ENCODE measurements around the gene AGMO. TPM values are rescaled to one million over a fixed set of nuclear protein-coding genes. Genes with fewer than 3 reads are reported as not detected.

Gene AGMO
- polyA plus RNA-seq, 1 donor from 2014 or later: not detected

DNA sequence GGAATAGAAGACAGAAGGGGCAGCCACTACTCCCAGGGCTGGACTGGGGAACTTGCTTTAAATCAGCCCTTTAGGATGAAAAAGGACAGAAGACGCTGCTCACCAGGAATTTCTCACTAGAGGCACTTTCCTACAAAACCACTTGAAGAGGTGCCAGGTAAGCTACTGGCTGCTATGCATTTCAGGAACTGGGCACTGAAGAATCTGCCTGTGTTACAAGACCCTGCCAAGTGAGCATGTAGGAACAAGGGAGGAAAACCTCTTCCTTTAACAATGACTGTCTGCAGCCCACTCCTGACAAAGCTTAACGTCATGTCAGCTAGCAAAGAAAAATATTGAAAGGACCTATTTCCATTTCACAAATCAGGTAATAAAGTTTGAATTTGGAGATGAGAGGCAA, 5.8 kb upstream of the AGMO start:
- H3K36me3 ChIP-seq (ENCODE audit: insufficient read depth, low read length): no peaks in the 10 kb centered on the region
- H3K4me2 ChIP-seq (ENCODE audit: low read length): no peak overlapping the region
- H3K9ac ChIP-seq (ENCODE audit: low read length): no peak overlapping the region
- H2AFZ ChIP-seq (ENCODE audit: low read depth, low read length): no peak overlapping the region
- peaks cover 4% of the 10 kb centered on the region for H3K9me3 ChIP-seq (ENCODE audit: low read length)
- no peak for TF ChIP-seq TAF1 (IDR thresholded peaks at IDR 0.05; ENCODE audit: low read depth)
- TF ChIP-seq, protein P1, sequence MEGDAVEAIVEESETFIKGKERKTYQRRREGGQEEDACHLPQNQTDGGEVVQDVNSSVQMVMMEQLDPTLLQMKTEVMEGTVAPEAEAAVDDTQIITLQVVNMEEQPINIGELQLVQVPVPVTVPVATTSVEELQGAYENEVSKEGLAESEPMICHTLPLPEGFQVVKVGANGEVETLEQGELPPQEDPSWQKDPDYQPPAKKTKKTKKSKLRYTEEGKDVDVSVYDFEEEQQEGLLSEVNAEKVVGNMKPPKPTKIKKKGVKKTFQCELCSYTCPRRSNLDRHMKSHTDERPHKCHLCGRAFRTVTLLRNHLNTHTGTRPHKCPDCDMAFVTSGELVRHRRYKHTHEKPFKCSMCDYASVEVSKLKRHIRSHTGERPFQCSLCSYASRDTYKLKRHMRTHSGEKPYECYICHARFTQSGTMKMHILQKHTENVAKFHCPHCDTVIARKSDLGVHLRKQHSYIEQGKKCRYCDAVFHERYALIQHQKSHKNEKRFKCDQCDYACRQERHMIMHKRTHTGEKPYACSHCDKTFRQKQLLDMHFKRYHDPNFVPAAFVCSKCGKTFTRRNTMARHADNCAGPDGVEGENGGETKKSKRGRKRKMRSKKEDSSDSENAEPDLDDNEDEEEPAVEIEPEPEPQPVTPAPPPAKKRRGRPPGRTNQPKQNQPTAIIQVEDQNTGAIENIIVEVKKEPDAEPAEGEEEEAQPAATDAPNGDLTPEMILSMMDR (IDR thresholded peaks at IDR 0.05; ENCODE audit: poor library complexity, severe bottlenecking): no peak
- TF ChIP-seq, protein P2, sequence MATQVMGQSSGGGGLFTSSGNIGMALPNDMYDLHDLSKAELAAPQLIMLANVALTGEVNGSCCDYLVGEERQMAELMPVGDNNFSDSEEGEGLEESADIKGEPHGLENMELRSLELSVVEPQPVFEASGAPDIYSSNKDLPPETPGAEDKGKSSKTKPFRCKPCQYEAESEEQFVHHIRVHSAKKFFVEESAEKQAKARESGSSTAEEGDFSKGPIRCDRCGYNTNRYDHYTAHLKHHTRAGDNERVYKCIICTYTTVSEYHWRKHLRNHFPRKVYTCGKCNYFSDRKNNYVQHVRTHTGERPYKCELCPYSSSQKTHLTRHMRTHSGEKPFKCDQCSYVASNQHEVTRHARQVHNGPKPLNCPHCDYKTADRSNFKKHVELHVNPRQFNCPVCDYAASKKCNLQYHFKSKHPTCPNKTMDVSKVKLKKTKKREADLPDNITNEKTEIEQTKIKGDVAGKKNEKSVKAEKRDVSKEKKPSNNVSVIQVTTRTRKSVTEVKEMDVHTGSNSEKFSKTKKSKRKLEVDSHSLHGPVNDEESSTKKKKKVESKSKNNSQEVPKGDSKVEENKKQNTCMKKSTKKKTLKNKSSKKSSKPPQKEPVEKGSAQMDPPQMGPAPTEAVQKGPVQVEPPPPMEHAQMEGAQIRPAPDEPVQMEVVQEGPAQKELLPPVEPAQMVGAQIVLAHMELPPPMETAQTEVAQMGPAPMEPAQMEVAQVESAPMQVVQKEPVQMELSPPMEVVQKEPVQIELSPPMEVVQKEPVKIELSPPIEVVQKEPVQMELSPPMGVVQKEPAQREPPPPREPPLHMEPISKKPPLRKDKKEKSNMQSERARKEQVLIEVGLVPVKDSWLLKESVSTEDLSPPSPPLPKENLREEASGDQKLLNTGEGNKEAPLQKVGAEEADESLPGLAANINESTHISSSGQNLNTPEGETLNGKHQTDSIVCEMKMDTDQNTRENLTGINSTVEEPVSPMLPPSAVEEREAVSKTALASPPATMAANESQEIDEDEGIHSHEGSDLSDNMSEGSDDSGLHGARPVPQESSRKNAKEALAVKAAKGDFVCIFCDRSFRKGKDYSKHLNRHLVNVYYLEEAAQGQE (IDR thresholded peaks at IDR 0.05; ENCODE audit: borderline replicate concordance): no peak
- TF ChIP-seq POLR2AphosphoS5 (IDR thresholded peaks at IDR 0.05): no peak
- TF ChIP-seq MXI1 (conservative IDR thresholded peaks at IDR 0.05; ENCODE audit: poor library complexity, severe bottlenecking): no peak
- no peak for TF ChIP-seq EZH2 (IDR thresholded peaks at IDR 0.05; ENCODE audit: borderline replicate concordance, insufficient read depth, low read length, poor library complexity, severe bottlenecking)
- no peak for TF ChIP-seq EP300 (conservative IDR thresholded peaks at IDR 0.05; ENCODE audit: poor library complexity, severe bottlenecking)
- TF ChIP-seq RAD21 (conservative IDR thresholded peaks at IDR 0.05): no peak
- TF ChIP-seq SMC3 (conservative IDR thresholded peaks at IDR 0.05; ENCODE audit: poor library complexity): no peak
- no peaks in the 10 kb centered on the region for H3K79me2 ChIP-seq (replicated peaks; ENCODE audit: insufficient read depth, low read length)
- no peaks in the 10 kb centered on the region for H4K20me1 ChIP-seq (ENCODE audit: insufficient read depth)
- no peaks in the 10 kb centered on the region for H3K9me2 ChIP-seq (ENCODE audit: insufficient read depth, low read length)
- no peak overlapping the region for H3K27ac ChIP-seq (ENCODE audit: low read length)
- H3F3A ChIP-seq (ENCODE audit: insufficient read depth, low read length, poor library complexity, severe bottlenecking): no peaks in the 10 kb centered on the region
- H3K27me3 ChIP-seq (ENCODE audit: insufficient read depth, low read depth, low read length): no peaks in the 10 kb centered on the region
- no peak overlapping the region for H3K4me3 ChIP-seq (ENCODE audit: low read length)

DNA sequence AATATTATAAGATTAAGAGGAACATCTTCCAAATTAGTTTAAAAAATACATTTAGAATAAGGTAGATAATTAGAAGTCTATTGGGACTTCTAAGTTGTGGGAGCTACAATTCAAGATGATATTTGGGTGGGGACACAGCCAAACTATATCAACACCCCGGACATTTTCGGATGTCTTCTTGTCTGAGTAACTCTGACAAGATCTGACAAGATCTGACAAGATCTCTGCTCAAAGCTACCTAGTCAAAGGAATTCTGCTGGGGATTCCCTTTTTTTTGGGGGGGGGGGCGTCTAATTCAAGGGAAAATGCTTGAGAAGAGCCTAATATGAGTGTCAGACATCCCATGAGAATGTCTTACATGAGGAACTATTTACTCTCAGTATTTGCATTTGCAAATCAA, 5.2 kb upstream of the AGMO start:
- Histone ChIP-seq H4K20me1 (ENCODE audit: insufficient read depth) (no peaks in the 10 kb centered on the region), H3K4me2 (ENCODE audit: low read length) (no peak overlapping the region), H3K9me3 (ENCODE audit: low read length) (peaks cover 4% of the 10 kb centered on the region), H3K27ac (ENCODE audit: low read length) (no peak overlapping the region), H3K79me2 (replicated peaks; ENCODE audit: insufficient read depth, low read length) (no peaks in the 10 kb centered on the region), H2AFZ (ENCODE audit: low read depth, low read length) (no peak overlapping the region), H3K9me2 (ENCODE audit: insufficient read depth, low read length) (no peaks in the 10 kb centered on the region), H3K36me3 (ENCODE audit: insufficient read depth, low read length) (no peaks in the 10 kb centered on the region), H3K4me3 (ENCODE audit: low read length) (no peak overlapping the region), H3K9ac (ENCODE audit: low read length) (no peak overlapping the region), H3K27me3 (ENCODE audit: insufficient read depth, low read depth, low read length) (no peaks in the 10 kb centered on the region), H3F3A (ENCODE audit: insufficient read depth, low read length, poor library complexity, severe bottlenecking) (no peaks in the 10 kb centered on the region)
- TF ChIP-seq, protein P2 (IDR thresholded peaks at IDR 0.05; ENCODE audit: borderline replicate concordance): no peak
- TF ChIP-seq TAF1 (IDR thresholded peaks at IDR 0.05; ENCODE audit: low read depth) (no peak), POLR2AphosphoS5 (IDR thresholded peaks at IDR 0.05) (no peak), MXI1 (conservative IDR thresholded peaks at IDR 0.05; ENCODE audit: poor library complexity, severe bottlenecking) (no peak), EP300 (conservative IDR thresholded peaks at IDR 0.05; ENCODE audit: poor library complexity, severe bottlenecking) (no peak), SMC3 (conservative IDR thresholded peaks at IDR 0.05; ENCODE audit: poor library complexity) (no peak), EZH2 (IDR thresholded peaks at IDR 0.05; ENCODE audit: borderline replicate concordance, insufficient read depth, low read length, poor library complexity, severe bottlenecking) (no peak)

All from neural cell (in vitro differentiated cells).